ENCODE results near the gene EDN2.

The EDN2 gene

GRCh38 chr1:41456847-41457540 is 27.5 kb downstream of the EDN2 start:
- no peak overlapping the region for H3K4me3 ChIP-seq (replicated peaks; ENCODE audit: low read depth, low read length)
- no peak for TF ChIP-seq CTCF (IDR thresholded peaks at IDR 0.05; ENCODE audit: low read length, missing control alignments)
- no peak for DNase-seq (ENCODE audit: low read depth)

GRCh38 chr1:41455479-41456332 is 28.8 kb downstream of the EDN2 start:
- DNase-seq (ENCODE audit: low read depth): no peak
- no peak overlapping the region for H3K4me3 ChIP-seq (replicated peaks; ENCODE audit: low read depth, low read length)
- no peak for TF ChIP-seq CTCF (IDR thresholded peaks at IDR 0.05; ENCODE audit: low read length, missing control alignments)

GRCh38 chr1:41454406-41454805 is 30.1 kb downstream of the EDN2 start:
- no peak overlapping the region for H3K4me3 ChIP-seq (replicated peaks; ENCODE audit: low read depth, low read length)
- DNase-seq (ENCODE audit: low read depth): no peak
- no peak for TF ChIP-seq CTCF (IDR thresholded peaks at IDR 0.05; ENCODE audit: low read length, missing control alignments)

- no peak for TF ChIP-seq CTCF (IDR thresholded peaks at IDR 0.05; ENCODE audit: low read length, missing control alignments)
- no peak overlapping the region for H3K4me3 ChIP-seq (replicated peaks; ENCODE audit: low read depth, low read length)
- DNase-seq (ENCODE audit: low read depth): no peak
Observed at GRCh38 chr1:41452704-41453290, 31.7 kb downstream of the EDN2 start.

GRCh38 chr1:41450747-41451285 is 33.7 kb downstream of the EDN2 start:
- no peak overlapping the region for H3K4me3 ChIP-seq (replicated peaks; ENCODE audit: low read depth, low read length)
- DNase-seq (ENCODE audit: low read depth): no peak
- no peak for TF ChIP-seq CTCF (IDR thresholded peaks at IDR 0.05; ENCODE audit: low read length, missing control alignments)

- no peak for TF ChIP-seq CTCF (IDR thresholded peaks at IDR 0.05; ENCODE audit: low read length, missing control alignments)
- no peak for DNase-seq (ENCODE audit: low read depth)
- H3K4me3 ChIP-seq (replicated peaks; ENCODE audit: low read depth, low read length): no peak overlapping the region
Observed at GRCh38 chr1:41449326-41449921, 35.1 kb downstream of the EDN2 start.
